Ecto neural progenitor cell (in vitro differentiated cells): Measurements from ENCODE around the gene UBE2J2.

Source experiments
- DNase-seq: peaks from one replicate; pipeline ENCODE4 v3.0.0-alpha.2; 2018; ENCODE audit warnings: low spot score

The UBE2J2 gene

GRCh38 chr1:1239614-1240347 is 33.9 kb downstream of the UBE2J2 start:
- no peak for DNase-seq

GRCh38 chr1:1239227-1239613 is 34.4 kb downstream of the UBE2J2 start:
- DNase-seq = no peak

- no peak for DNase-seq
Measured at GRCh38 chr1:1238702-1239178, 34.9 kb downstream of the UBE2J2 start.

GRCh38 chr1:1237874-1238701 is 35.6 kb downstream of the UBE2J2 start:
- DNase-seq = no peak

DNA sequence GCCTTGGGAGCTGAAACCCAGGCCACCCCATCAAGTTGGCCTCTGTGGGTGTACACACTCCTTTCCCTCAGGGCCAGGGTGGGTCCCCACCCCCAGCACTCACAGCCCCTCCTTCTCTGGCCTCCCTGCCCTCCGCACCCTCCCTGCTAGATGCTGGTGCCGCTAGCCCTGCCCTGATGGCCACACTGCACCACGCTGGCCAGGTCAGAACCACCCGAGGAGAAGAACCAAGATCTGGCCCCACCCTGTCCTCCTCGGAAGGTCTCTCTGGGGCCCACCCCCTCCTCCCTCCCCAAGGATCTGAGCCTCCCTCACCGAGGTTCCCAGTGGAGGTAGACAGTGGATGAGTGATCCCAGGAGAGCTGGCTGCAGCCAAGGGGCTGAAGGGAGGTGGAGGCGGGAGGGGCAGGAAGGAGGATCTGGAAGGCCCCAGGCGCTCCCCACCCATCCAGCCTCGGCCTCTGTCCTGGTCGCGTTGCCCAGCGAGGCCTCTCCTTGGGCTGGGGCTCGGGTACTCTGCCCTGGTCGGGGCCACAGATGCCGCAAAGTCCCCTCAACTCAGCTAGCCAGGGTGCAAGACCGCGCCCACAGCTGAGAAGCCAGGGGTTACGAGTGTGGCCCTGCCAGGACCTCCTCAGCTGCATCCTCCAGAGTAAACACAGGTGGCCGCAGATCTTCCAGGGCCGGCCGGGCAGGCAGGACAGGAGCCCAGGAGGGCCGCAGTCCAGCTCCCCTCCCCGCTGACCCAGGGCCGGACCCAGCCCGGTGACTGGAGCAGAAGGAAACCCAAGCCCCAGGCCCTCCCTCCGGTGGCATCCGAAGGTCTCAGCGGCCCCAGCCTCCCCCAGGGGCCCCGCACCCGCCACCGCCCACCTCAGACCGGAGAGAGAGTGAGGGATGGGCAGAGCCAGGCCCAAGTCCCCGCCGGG is 36.4 kb downstream of the UBE2J2 start:
- no peak for DNase-seq

- no peak for DNase-seq
Measured at GRCh38 chr1:1236176-1236763, 37.4 kb downstream of the UBE2J2 start.

- no peak for DNase-seq
Measured at GRCh38 chr1:1235016-1235744, 38.5 kb downstream of the UBE2J2 start.

DNA sequence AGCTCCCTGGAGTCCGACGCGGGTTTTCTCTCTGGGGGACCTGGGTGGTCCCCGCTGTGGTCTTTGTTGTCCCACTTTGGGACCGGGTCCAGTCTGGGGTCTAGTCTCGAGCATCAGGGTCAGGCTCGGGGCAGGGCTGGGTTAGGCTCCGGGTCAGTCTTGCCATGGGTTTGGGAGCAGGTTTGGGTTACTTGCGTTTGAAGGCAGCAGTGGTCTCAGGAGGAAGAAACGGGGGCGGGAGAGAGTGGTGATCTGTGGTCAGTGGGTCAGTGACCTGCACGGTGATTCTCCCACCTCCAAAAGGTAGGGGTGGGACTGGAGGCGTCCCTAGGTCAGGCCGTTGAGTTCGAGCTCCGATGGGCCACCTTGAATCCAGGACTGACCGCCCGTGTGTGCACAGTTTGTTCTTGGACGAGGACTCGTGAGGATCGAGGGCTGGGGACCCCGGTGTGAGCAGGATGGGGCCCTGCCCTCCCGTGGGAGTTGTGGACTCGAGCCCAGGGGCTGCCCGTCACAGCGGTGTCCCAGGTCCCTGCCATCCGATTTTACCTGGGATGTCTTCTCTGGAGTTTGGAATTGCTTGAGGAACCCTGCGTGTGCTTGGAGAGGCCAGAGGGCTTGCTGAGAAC is 39.4 kb downstream of the UBE2J2 start:
- DNase-seq = no peak

GRCh38 chr1:1233567-1233892 is 40.1 kb downstream of the UBE2J2 start:
- DNase-seq = no peak

DNA sequence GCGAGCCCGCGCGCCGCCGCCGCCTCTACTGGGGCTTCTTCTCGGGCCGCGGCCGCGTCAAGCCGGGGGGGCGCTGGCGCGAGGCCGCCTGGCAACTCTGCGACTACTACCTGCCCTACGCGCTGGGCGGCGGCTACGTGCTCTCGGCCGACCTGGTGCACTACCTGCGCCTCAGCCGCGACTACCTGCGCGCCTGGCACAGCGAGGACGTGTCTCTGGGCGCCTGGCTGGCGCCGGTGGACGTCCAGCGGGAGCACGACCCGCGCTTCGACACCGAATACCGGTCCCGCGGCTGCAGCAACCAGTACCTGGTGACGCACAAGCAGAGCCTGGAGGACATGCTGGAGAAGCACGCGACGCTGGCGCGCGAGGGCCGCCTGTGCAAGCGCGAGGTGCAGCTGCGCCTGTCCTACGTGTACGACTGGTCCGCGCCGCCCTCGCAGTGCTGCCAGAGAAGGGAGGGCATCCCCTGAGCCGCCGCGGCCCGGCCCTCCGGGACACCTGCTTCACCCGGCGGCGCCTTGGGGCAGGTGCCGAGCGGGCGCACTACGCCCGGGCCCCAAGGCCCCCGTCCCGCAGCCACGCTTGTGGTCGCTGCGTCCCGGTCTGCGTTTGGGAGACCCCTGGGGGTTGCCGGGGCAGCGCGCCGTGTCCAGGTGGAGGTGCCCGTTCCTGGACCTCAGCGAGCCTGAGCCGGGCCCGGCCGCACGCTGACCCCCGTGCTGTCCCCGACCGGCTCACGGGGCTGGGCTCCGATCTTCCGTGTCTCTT is 40.7 kb downstream of the UBE2J2 start:
- DNase-seq = no peak

DNA sequence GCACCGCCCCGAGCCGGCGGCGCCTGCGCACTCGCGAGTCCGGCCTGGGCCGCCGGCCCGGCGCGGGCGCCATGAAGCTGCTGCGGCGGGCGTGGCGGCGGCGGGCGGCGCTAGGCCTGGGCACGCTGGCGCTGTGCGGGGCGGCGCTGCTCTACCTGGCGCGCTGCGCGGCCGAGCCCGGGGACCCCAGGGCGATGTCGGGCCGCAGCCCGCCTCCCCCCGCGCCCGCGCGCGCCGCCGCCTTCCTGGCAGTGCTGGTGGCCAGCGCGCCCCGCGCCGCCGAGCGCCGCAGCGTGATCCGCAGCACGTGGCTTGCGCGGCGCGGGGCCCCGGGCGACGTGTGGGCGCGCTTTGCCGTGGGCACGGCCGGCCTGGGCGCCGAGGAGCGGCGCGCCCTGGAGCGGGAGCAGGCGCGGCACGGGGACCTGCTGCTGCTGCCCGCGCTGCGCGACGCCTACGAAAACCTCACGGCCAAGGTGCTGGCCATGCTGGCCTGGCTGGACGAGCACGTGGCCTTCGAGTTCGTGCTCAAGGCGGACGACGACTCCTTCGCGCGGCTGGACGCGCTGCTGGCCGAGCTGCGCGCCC is 41.4 kb downstream of the UBE2J2 start, which contains the start of gene B3GALT6:
TSS of gene B3GALT6 (plus strand) at position 30 of the 588 bp plus-strand sequence. CDS start at position 72, 42 bp downstream.
- DNase-seq = no peak

DNA sequence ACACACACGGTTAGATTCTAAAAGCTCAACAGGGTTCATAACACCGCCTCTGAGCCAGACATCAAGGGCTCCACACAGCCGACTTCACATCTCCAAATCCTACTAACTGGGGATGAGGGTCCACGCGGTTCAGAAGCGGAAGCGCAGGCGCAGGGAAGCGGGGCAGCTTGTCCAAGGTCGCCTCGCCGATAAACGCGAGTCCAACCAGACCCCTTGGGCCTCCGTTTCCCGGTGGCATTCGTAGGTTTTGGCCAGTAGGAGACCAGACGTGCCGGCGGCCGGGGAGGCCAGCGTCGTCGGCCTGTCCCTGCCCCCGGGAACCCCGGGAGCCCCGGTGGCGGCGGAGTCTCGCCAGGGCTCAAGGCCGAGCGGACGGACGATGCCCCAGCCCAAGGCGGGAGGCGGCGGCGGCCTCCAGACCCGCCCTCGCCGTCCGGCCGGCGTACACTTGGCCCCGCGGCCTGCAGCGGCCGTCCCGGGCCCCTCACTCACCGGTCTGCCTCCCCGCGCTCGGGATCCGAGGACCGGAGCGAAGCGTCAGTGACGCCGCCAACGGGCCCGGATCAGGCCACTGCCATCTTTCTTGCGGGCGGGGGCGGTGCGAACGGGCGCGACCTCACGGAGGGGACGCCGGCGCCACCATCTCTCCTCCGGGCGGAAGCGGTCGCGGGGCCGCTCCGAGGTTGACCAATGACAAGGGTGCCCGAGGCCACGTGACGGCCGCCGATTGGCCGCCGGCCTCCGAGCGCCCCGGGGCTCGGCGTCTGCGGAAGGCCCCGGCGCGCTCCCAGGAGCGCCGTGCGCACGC is 42.0 kb downstream of the UBE2J2 start, which contains the start of gene SDF4:
TSS of gene SDF4 (minus strand) at position 602 of the 808 bp plus-strand sequence. CDS start 3,229 bp downstream, outside the sequence.
- peak; percentile 97 for DNase-seq

DNA sequence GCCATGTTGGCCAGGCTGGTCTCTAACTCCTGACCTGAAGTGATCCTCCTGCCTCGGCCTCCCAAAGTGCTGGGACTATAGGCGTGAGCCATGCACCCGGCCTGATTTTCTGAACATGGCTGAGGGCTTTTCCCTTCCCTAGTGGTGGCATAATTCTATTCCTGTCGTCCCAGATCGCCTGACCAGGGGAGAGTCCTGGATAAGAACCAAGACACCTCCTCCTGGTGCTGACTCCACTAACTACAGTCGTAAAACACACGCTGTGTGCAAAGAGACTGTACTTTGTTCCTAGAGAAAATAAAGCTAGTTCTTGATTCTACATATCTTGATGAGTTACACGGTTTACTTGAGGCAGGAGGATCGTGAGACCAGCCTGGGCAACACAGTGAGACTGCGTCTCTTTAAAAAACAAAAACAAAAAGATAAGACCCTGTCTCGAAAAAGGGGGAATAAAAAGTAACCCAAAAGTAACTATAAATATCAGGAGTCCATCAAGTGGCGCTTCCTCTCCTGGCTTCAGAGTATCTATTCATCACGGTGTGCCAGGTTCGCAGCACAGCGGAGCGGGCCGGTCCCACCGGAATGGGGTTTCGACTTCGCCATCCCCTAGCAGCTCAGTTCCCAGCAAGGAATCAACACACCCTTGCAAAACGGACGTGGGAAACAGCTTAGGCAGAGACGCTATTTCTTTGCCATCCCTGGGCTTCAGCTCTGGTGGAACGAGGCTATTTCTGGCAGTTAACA is 42.8 kb downstream of the UBE2J2 start:
- DNase-seq = no peak

GRCh38 chr1:1229770-1230169 is 43.9 kb downstream of the UBE2J2 start:
- no peak for DNase-seq

DNA sequence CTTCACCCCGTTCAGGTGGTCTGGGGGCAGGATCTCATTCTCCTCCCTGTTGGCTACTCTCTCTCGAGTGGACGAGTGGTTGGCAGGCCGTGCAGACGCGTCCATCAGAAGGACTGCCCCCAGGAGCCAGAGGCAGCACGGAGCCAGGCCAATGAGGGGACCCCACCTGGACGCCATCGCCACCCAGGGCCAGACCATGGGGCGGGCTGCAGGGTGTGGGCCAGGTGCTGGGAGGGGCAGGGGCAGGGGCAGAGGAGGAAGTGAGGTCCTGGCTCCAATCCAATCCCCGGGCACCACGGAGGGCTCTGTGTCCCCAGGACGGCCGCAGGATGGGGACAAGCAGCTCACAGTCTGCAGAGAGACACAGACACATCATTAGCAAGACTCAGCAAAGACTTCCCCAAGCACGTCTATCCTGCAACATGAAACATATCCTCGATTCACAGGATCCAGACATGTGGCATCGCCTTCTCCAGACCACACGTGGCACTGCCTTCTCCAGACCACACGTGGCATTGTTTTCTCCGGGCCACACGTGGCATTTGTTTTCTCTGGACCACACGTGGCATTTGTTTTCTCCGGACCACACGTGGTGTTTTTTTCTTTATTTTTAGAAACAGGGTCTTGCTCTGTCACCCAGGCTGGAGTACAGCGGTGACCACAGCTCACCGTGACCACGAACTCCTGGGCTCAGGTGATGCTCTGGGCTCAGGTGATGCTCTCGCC is 44.9 kb downstream of the UBE2J2 start:
- DNase-seq = no peak

- no peak for DNase-seq
Measured at GRCh38 chr1:1228187-1228586, 45.5 kb downstream of the UBE2J2 start.

DNA sequence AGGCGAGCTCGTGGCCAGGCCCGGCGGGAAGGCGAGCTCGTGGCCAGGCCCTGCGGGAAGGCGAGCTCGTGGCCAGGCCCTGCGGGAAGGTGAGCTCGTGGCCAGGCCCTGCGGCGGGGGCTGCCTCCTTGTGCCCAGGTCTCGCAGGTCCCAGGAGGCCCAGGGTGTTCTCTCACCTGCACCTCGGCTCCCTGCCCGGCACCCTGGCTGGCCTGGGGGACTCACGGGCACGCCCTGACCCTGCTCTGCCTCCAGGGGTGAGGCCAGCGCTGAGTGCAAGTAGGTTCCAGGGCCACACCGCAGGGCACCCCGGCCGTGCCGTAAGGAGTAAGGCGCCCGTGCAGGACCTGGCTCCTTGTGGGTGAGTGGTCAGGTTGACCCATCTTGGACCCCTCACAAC is 46.3 kb downstream of the UBE2J2 start:
- no peak for DNase-seq
